Keratinocyte (primary cell): Measurements from ENCODE around the gene HEXB. TPM values are rescaled to one million over a fixed set of nuclear protein-coding genes. Genes with fewer than 3 reads are reported as not detected.
A peak's percentile ranks its signal among the peaks of the same experiment; 100 is the strongest.

Source experiments
- DNase-seq: peaks from one replicate; pipeline ENCODE4 v3.0.0-alpha.2; 2011; ENCODE audit warnings: low read depth, missing footprints, low spot score
- FAIRE-seq: peaks from 2 replicates; lab custom pipeline; 2011; peaks lifted over from hg19 to GRCh38; lab: Jason Lieb, UNC
- H2AFZ ChIP-seq: 2 replicates; pipeline ENCODE4 v1.6.0; 2012; ENCODE audit warnings: low read length, control low read depth, inconsistent platforms; ENCODE audit not compliant: control insufficient read depth
- H3K27ac ChIP-seq: 2 replicates; pipeline ENCODE4 v1.5.1; 2011; ENCODE audit warnings: low read length; ENCODE audit not compliant: control insufficient read depth, insufficient read depth
- H3K27me3 ChIP-seq: 3 replicates; pipeline ENCODE4 v1.6.0; 2011; ENCODE audit warnings: low read length; ENCODE audit not compliant: control insufficient read depth, insufficient read depth; ENCODE audit errors: extremely low read depth
- H3K36me3 ChIP-seq, 2 experiments: 2 replicates in 1 of 2; 3 replicates in 1 of 2; pipeline ENCODE4 v1.5.1; 2011; ENCODE audit warnings: low read length in 2 of 2, mild to moderate bottlenecking in 1 of 2; ENCODE audit not compliant: control insufficient read depth in 2 of 2, insufficient read depth in 2 of 2; ENCODE audit errors: extremely low read depth in 1 of 2
- H3K4me1 ChIP-seq: 3 replicates; pipeline ENCODE4 v1.5.1; 2011; ENCODE audit warnings: low read length; ENCODE audit not compliant: control insufficient read depth, insufficient read depth; ENCODE audit errors: extremely low read depth
- H3K4me2 ChIP-seq: 3 replicates; pipeline ENCODE4 v1.6.0; 2011; ENCODE audit warnings: low read depth, low read length; ENCODE audit not compliant: control insufficient read depth, insufficient read depth; ENCODE audit errors: extremely low read depth
- H3K4me3 ChIP-seq, 3 experiments: fragments of 200-600 bp in 1 of 3; sonication (generic) in 1 of 3; 2 replicates in 2 of 3; 3 replicates in 1 of 3; pipeline ENCODE4 v1.5.1; 2011 to 2016; ENCODE audit warnings: low read length in 3 of 3, mild to moderate bottlenecking in 3 of 3, control low read depth in 2 of 3, inconsistent platforms in 1 of 3, low read depth in 1 of 3, mixed read lengths in 1 of 3, mixed run types in 1 of 3, moderate library complexity in 1 of 3; ENCODE audit not compliant: control insufficient read depth in 2 of 3, insufficient read depth in 2 of 3; ENCODE audit errors: extremely low read depth in 1 of 3
- H3K79me2 ChIP-seq: 2 replicates; pipeline ENCODE4 v1.6.0; 2012; ENCODE audit warnings: low read length; ENCODE audit not compliant: control insufficient read depth, insufficient read depth
- H3K9ac ChIP-seq: 3 replicates; pipeline ENCODE4 v1.6.0; 2011; ENCODE audit warnings: low read length; ENCODE audit not compliant: control insufficient read depth, insufficient read depth; ENCODE audit errors: extremely low read depth
- H3K9me1 ChIP-seq: 3 replicates; pipeline ENCODE4 v1.6.0; 2011; ENCODE audit warnings: low read length; ENCODE audit not compliant: control insufficient read depth, insufficient read depth; ENCODE audit errors: extremely low read depth
- H3K9me3 ChIP-seq: 2 replicates; pipeline ENCODE4 v1.5.1; 2012; ENCODE audit warnings: low read depth, low read length; ENCODE audit not compliant: control insufficient read depth
- H4K20me1 ChIP-seq: 3 replicates; pipeline ENCODE4 v1.6.0; 2011; ENCODE audit warnings: low read length; ENCODE audit not compliant: control insufficient read depth, insufficient read depth; ENCODE audit errors: extremely low read depth
- CTCF ChIP-seq, 3 experiments: IDR thresholded peaks in 1 of 3; conservative IDR thresholded peaks in 1 of 3; optimal IDR thresholded peaks in 1 of 3; 2 replicates in 2 of 3; 3 replicates in 1 of 3; pipeline versions ENCODE3 to v1.5.1; 2011; ENCODE audit warnings: low read length in 3 of 3, mild to moderate bottlenecking in 3 of 3, moderate library complexity in 2 of 3, control low read depth in 1 of 3, inconsistent platforms in 1 of 3; ENCODE audit not compliant: insufficient read depth in 2 of 3; ENCODE audit errors: extremely low read depth in 1 of 3
- EZH2 ChIP-seq: IDR thresholded peaks from one replicate; pipeline ENCODE4 v1.6.1; 2012; ENCODE audit warnings: inconsistent platforms, mild to moderate bottlenecking, low read length, moderate library complexity
- dilution Hi-C: fragments of 300-500 bp; cut with MboI; formaldehyde crosslinking; loops from one replicate; pipeline ENCODE4 v1.7.0; 2020; ENCODE audit warnings: low sequenced_read_pairs; ENCODE audit not compliant: extremely low pct_ligation_motif_present
- polyA plus RNA-seq, 5 experiments: library from polyadenylated mRNA; depleted of rRNA in 3 of 5; stranded (reverse) in 3 of 5; stranded (forward) in 1 of 5; unstranded in 1 of 5; fragments of >200 nt; gene quantifications; 1 replicate in 1 of 5; 2 replicates in 3 of 5; 3 replicates in 1 of 5; pipeline versions ENCODE4 v1.2.1 to v1.2.3, GENCODE V29; 2011 to 2012; ENCODE audit warnings: missing spikeins in 2 of 5, low read depth in 1 of 5, low replicate concordance in 1 of 5

The HEXB gene
- polyA plus RNA-seq, 1 donor (not counting 4 experiments of a cell fraction or from before 2014, with no cell fraction given) = 192 TPM

GRCh38 chr5:74643111-74643562 is 41.9 kb upstream of the HEXB start:
- Histone ChIP-seq H3K4me1 (peaks cover 51% of the 10 kb centered on the region), H3K9me3 (no peaks in the 10 kb centered on the region), H3K9me1 (no peaks in the 10 kb centered on the region), H2AFZ (no peak overlapping the region), H3K27ac (peak overlapping the region; percentile 82), H3K4me3 (no peak overlapping the region), H3K4me2 (peak overlapping the region; percentile 60), H3K9ac (peak overlapping the region; percentile 94), H3K27me3 (no peaks in the 10 kb centered on the region), H3K36me3 (no peaks in the 10 kb centered on the region), H3K79me2 (peaks cover 23% of the 10 kb centered on the region), H4K20me1 (peaks cover 5% of the 10 kb centered on the region)
- dilution Hi-C loops = no loop called here
- TF ChIP-seq EZH2 = no peak
- no peak for TF ChIP-seq CTCF (optimal IDR thresholded peaks at IDR 0.05 in 1 of 3, IDR thresholded peaks at IDR 0.05 in 1 of 3, conservative IDR thresholded peaks at IDR 0.05 in 1 of 3; ENCODE audit: extremely low read depth in 1 of 3, insufficient read depth in 2 of 3, low read length in 3 of 3)
- FAIRE-seq = peak; percentile 94
- DNase-seq = no peak

GRCh38 chr5:74647096-74647495 is 37.9 kb upstream of the HEXB start:
- no peak for FAIRE-seq
- H3K4me2 ChIP-seq = peak overlapping the region; percentile 9
- H3K27me3 ChIP-seq = no peaks in the 10 kb centered on the region
- H3K9me1 ChIP-seq = no peaks in the 10 kb centered on the region
- no peak for TF ChIP-seq EZH2
- no peak for TF ChIP-seq CTCF (optimal IDR thresholded peaks at IDR 0.05 in 1 of 3, IDR thresholded peaks at IDR 0.05 in 1 of 3, conservative IDR thresholded peaks at IDR 0.05 in 1 of 3; ENCODE audit: extremely low read depth in 1 of 3, insufficient read depth in 2 of 3, low read length in 3 of 3)
- dilution Hi-C loops = no loop called here
- DNase-seq = no peak
- no peak overlapping the region for H3K9ac ChIP-seq
- peak overlapping the region; percentile 7 for H3K27ac ChIP-seq
- no peaks in the 10 kb centered on the region for H4K20me1 ChIP-seq
- no peak overlapping the region for H3K4me3 ChIP-seq
- H2AFZ ChIP-seq = peak overlapping the region; percentile 27
- peaks cover 51% of the 10 kb centered on the region for H3K4me1 ChIP-seq
- no peaks in the 10 kb centered on the region for H3K36me3 ChIP-seq
- no peaks in the 10 kb centered on the region for H3K9me3 ChIP-seq
- no peaks in the 10 kb centered on the region for H3K79me2 ChIP-seq
